A549 treated with AZD9567 at 1 μM for 4 hours (cell line): ENCODE results near the gene NUTM2A. TPM values are rescaled to one million over a fixed set of nuclear protein-coding genes. Genes with fewer than 3 reads are reported as not detected.

ENCODE experiments used
- total RNA-seq: library from RNA; stranded (reverse); fragments of 200-300 nt; extraction: Qiagen RNA extraction; gene quantifications from 5 replicates; pipeline ENCODE4 v1.2.3, GENCODE V29; 2022; ENCODE audit not compliant: insufficient read depth

The NUTM2A gene, protein sequence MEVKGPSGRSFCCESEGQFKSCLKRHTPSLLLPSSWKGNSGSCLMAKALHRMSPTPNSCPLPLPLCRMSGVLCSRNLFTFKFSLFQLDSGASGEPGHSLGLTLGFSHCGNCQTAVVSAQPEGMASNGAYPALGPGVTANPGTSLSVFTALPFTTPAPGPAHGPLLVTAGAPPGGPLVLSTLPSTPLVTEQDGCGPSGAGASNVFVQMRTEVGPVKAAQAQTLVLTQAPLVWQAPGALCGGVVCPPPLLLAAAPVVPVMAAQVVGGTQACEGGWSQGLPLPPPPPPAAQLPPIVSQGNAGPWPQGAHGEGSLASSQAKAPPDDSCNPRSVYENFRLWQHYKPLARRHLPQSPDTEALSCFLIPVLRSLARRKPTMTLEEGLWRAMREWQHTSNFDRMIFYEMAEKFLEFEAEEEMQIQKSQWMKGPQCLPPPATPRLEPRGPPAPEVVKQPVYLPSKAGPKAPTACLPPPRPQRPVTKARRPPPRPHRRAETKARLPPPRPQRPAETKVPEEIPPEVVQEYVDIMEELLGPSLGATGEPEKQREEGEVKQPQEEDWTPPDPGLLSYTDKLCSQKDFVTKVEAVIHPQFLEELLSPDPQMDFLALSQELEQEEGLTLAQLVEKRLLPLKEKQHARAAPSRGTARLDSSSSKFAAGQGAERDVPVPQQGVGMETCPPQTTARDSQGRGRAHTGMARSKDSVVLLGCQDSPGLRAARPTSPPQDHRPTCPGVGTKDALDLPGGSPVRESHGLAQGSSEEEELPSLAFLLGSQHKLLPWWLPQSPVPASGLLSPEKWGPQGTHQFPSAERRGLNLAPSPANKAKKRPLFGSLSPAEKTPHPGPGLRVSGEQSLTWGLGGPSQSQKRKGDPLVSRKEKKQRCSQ
- 0.09 to 0.22 TPM (median 0.13 TPM) in 4 of 5 replicates, not detected in the other for total RNA-seq

GRCh38 chr10:87225148-87225547 lies at the start of gene NUTM2A:
Gene NUTM2A, plus strand, starts transcription at chr10:87225448. Its CDS starts 383 bp downstream, at chr10:87225831.

Other genes starting within 250 kb of the NUTM2A start
- gene FAM25A, start 205.2 kb upstream of the NUTM2A start, total RNA-seq, result 0.64 TPM in 1 of 5 replicates, not detected in the others
- 84.2 to 99.1 TPM (median 97.4 TPM) in 5 replicates for gene GLUD1, start 130.6 kb upstream of the NUTM2A start, total RNA-seq
- gene SHLD2, start 130.2 kb upstream of the NUTM2A start, total RNA-seq, result 22.4 to 24.6 TPM (median 24.4 TPM) in 5 replicates
- gene NUTM2D, start 132.3 kb downstream of the NUTM2A start, total RNA-seq, result 1.2 to 2.0 TPM (median 1.8 TPM) in 5 replicates